ENCODE results near the gene GAREM1.

The GAREM1 gene

DNA sequence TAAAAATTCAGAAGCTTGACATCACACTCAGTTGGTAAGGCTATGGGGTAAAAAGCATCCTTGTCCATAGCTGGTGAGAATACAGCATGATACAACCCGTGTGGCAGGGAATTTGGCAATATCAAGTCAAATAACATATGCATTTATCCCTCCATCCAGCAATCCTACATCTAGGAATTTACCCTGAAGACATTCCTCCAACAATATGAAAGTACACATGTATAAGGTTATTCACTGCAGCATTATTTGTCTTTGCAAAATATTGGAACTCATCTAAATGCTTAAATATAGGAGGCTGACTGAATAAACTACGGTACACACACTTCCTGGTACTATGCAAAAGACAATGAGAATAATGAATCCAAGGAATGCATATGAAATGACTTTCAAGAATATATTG is 179.9 kb downstream of the GAREM1 start:
- TF ChIP-seq EZH2 (IDR thresholded peaks at IDR 0.05): no peak
- no peak for TF ChIP-seq FOXP2 (optimal IDR thresholded peaks at IDR 0.05; ENCODE audit: control extremely low read depth, extremely low read length, insufficient read depth)
- no peak for TF ChIP-seq POLR2AphosphoS5 (IDR thresholded peaks at IDR 0.05; ENCODE audit: borderline replicate concordance, low read depth, low read length)
- no peaks in the 10 kb centered on the region for H3K9me3 ChIP-seq (ENCODE audit: low read depth, low read length)
- no peak overlapping the region for H3K4me3 ChIP-seq
- H3K27ac ChIP-seq: no peak overlapping the region
- DNase-seq (ENCODE audit: low read depth, low spot score): no peak
- no peaks in the 10 kb centered on the region for H3K36me3 ChIP-seq (ENCODE audit: insufficient read depth, low read length)
- no peak overlapping the region for H3K9ac ChIP-seq (ENCODE audit: insufficient read length)

- no peaks in the 10 kb centered on the region for H3K36me3 ChIP-seq (ENCODE audit: insufficient read depth, low read length)
- TF ChIP-seq FOXP2 (optimal IDR thresholded peaks at IDR 0.05; ENCODE audit: control extremely low read depth, extremely low read length, insufficient read depth): no peak
- TF ChIP-seq EZH2 (IDR thresholded peaks at IDR 0.05): no peak
- no peak for TF ChIP-seq POLR2AphosphoS5 (IDR thresholded peaks at IDR 0.05; ENCODE audit: borderline replicate concordance, low read depth, low read length)
- no peaks in the 10 kb centered on the region for H3K9me3 ChIP-seq (ENCODE audit: low read depth, low read length)
- H3K4me3 ChIP-seq: no peak overlapping the region
- no peak overlapping the region for H3K9ac ChIP-seq (ENCODE audit: insufficient read length)
- no peak overlapping the region for H3K27ac ChIP-seq
- no peak for DNase-seq (ENCODE audit: low read depth, low spot score)
These were observed 181.1 kb downstream of the GAREM1 start for GRCh38 chr18:32289483-32290075.

GRCh38 chr18:32287873-32288272 is 182.8 kb downstream of the GAREM1 start:
- no peaks in the 10 kb centered on the region for H3K9me3 ChIP-seq (ENCODE audit: low read depth, low read length)
- TF ChIP-seq EZH2 (IDR thresholded peaks at IDR 0.05) (no peak), POLR2AphosphoS5 (IDR thresholded peaks at IDR 0.05; ENCODE audit: borderline replicate concordance, low read depth, low read length) (no peak), FOXP2 (optimal IDR thresholded peaks at IDR 0.05; ENCODE audit: control extremely low read depth, extremely low read length, insufficient read depth) (no peak)

GRCh38 chr18:32287249-32287648 is 183.4 kb downstream of the GAREM1 start:
- H3K9me3 ChIP-seq (ENCODE audit: low read depth, low read length): no peaks in the 10 kb centered on the region
- no peak overlapping the region for H3K27ac ChIP-seq
- H3K4me3 ChIP-seq: no peak overlapping the region
- DNase-seq (ENCODE audit: low read depth, low spot score): no peak
- H3K9ac ChIP-seq (ENCODE audit: insufficient read length): no peak overlapping the region
- no peaks in the 10 kb centered on the region for H3K36me3 ChIP-seq (ENCODE audit: insufficient read depth, low read length)
- TF ChIP-seq EZH2 (IDR thresholded peaks at IDR 0.05) (no peak), POLR2AphosphoS5 (IDR thresholded peaks at IDR 0.05; ENCODE audit: borderline replicate concordance, low read depth, low read length) (no peak), FOXP2 (optimal IDR thresholded peaks at IDR 0.05; ENCODE audit: control extremely low read depth, extremely low read length, insufficient read depth) (no peak)

More at GRCh38 chr18:32287873-32288272, 182.8 kb downstream of the GAREM1 start:
- Histone ChIP-seq H3K36me3 (ENCODE audit: insufficient read depth, low read length) (no peaks in the 10 kb centered on the region), H3K27ac (no peak overlapping the region), H3K4me3 (no peak overlapping the region), H3K9ac (ENCODE audit: insufficient read length) (no peak overlapping the region)
- DNase-seq (ENCODE audit: low read depth, low spot score): no peak

DNA sequence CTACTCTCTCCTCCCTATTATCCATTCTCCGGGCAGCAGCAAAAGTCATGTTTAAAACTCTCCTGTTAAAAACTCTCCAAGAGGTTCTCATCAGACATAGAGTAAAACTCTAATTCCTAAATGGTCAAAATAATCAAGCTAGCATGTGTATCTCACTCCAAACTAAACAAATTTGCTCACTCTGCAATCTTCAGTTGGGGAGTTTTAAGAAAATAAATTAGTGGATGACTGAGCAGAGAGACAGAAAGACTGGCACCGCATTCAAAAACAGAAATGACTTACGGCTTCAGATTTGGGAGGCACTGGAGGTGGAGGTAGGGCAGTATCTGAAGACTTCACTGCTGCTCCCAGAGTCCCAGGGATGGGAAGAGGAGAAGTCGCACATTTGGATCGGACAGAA is 183.9 kb downstream of the GAREM1 start:
- Histone ChIP-seq H3K4me3 (no peak overlapping the region), H3K9ac (ENCODE audit: insufficient read length) (no peak overlapping the region), H3K9me3 (ENCODE audit: low read depth, low read length) (no peaks in the 10 kb centered on the region), H3K36me3 (ENCODE audit: insufficient read depth, low read length) (no peaks in the 10 kb centered on the region), H3K27ac (no peak overlapping the region)
- TF ChIP-seq EZH2 (IDR thresholded peaks at IDR 0.05) (no peak), FOXP2 (optimal IDR thresholded peaks at IDR 0.05; ENCODE audit: control extremely low read depth, extremely low read length, insufficient read depth) (no peak), POLR2AphosphoS5 (IDR thresholded peaks at IDR 0.05; ENCODE audit: borderline replicate concordance, low read depth, low read length) (no peak)
- no peak for DNase-seq (ENCODE audit: low read depth, low spot score)

DNA sequence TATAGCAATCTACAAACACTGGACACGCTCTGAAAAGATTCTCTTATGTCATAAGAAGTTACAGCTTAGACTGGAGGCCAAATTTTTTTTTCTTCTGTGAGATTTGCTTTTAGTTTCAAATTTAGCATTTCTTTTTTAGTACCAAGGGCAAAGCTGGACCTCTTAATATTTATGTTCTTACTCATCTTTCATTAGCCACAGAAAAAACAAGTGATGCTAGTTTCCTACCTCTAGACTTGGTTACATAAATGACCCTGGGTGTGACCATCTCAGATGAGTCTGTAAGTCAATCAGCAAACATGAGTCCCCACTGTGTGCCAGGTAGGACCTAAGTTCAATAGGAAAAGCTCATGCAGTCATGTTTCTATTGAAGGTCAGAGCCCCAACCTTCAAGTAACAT is 186.4 kb downstream of the GAREM1 start:
- TF ChIP-seq FOXP2 (optimal IDR thresholded peaks at IDR 0.05; ENCODE audit: control extremely low read depth, extremely low read length, insufficient read depth): no peak
- no peak for TF ChIP-seq POLR2AphosphoS5 (IDR thresholded peaks at IDR 0.05; ENCODE audit: borderline replicate concordance, low read depth, low read length)
- TF ChIP-seq EZH2 (IDR thresholded peaks at IDR 0.05): no peak
- H3K9me3 ChIP-seq (ENCODE audit: low read depth, low read length): no peaks in the 10 kb centered on the region
- H3K27ac ChIP-seq: no peak overlapping the region
- H3K9ac ChIP-seq (ENCODE audit: insufficient read length): no peak overlapping the region
- H3K4me3 ChIP-seq: no peak overlapping the region
- H3K36me3 ChIP-seq (ENCODE audit: insufficient read depth, low read length): no peaks in the 10 kb centered on the region
- DNase-seq (ENCODE audit: low read depth, low spot score): no peak

DNA sequence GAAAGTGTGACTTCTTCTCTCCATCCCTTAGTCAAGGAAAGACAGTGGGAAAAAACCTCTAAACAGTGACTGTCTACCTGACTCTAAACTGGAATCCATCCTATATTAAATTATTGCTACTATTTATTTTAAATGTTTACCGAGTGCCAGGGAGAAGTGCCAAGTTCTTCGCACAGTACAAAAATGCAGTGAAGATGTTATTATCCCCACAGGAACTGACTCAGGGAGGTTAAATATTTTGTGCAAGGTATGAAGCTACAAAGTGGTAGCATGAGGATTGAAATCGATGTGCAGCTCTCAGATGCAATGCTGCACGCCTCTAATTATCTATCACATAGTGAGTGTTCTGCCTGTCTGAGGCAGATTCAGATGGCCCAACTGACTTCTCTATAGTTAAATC is 189.8 kb downstream of the GAREM1 start:
- Histone ChIP-seq H3K27ac (no peak overlapping the region), H3K36me3 (ENCODE audit: insufficient read depth, low read length) (no peaks in the 10 kb centered on the region), H3K9ac (ENCODE audit: insufficient read length) (no peak overlapping the region), H3K4me3 (no peak overlapping the region), H3K9me3 (ENCODE audit: low read depth, low read length) (no peaks in the 10 kb centered on the region)
- DNase-seq (ENCODE audit: low read depth, low spot score): no peak
- TF ChIP-seq EZH2 (IDR thresholded peaks at IDR 0.05) (no peak), FOXP2 (optimal IDR thresholded peaks at IDR 0.05; ENCODE audit: control extremely low read depth, extremely low read length, insufficient read depth) (no peak), POLR2AphosphoS5 (IDR thresholded peaks at IDR 0.05; ENCODE audit: borderline replicate concordance, low read depth, low read length) (no peak)

DNA sequence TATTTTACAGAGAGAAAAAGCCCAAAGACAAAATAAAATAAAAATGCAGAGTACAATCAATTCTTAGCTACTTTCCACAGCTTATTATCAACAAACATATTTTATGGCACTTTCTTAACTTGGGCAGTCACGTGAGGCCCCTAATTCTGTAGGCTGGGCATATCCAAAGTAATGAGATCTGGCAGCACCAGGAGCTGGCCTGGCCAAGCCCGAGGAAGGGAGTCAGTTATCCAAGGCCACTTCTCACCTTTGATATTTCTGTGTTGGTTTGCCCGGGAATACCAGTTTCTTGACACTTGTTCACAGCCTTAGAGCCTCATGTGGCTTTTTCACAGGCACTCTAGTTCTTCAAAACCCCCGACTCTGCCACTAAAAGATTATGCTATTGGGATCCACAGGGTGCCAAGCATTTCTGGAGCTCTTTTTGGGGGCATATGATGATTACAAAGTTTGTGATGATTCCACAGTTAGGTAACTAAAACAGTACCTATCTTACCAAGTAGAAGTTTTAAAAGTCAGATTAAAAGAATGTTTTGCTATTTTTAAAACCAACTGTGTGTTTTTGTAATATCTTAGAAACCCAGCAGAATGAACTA is 190.4 kb downstream of the GAREM1 start:
- Histone ChIP-seq H3K9ac (ENCODE audit: insufficient read length) (no peak overlapping the region), H3K36me3 (ENCODE audit: insufficient read depth, low read length) (no peaks in the 10 kb centered on the region), H3K9me3 (ENCODE audit: low read depth, low read length) (no peaks in the 10 kb centered on the region), H3K27ac (no peak overlapping the region), H3K4me3 (no peak overlapping the region)
- no peak for DNase-seq (ENCODE audit: low read depth, low spot score)
- TF ChIP-seq POLR2AphosphoS5 (IDR thresholded peaks at IDR 0.05; ENCODE audit: borderline replicate concordance, low read depth, low read length) (no peak), FOXP2 (optimal IDR thresholded peaks at IDR 0.05; ENCODE audit: control extremely low read depth, extremely low read length, insufficient read depth) (no peak), EZH2 (IDR thresholded peaks at IDR 0.05) (no peak)

All from SK-N-MC (cell line).